Mammary epithelial cell (primary cell): ENCODE measurements around the gene CALB2.

ENCODE experiments used
- EZH2 ChIP-seq: IDR thresholded peaks from 2 replicates; pipeline ENCODE4 v1.6.1; 2012; ENCODE audit warnings: low read length, inconsistent platforms, borderline replicate concordance
- TF ChIP-seq, protein P1 (sequence below), 2 donors: IDR thresholded peaks in 1 of 2; conservative IDR thresholded peaks in 1 of 2; 2 replicates each; pipeline ENCODE4 v1.5.1; 2011 to 2012; ENCODE audit warnings: inconsistent platforms in 2 of 2, low read length in 2 of 2, mild to moderate bottlenecking in 2 of 2, control low read depth in 1 of 2, low read depth in 1 of 2; ENCODE audit not compliant: insufficient read depth in 1 of 2; ENCODE audit errors: extremely low read depth in 1 of 2

DNA sequence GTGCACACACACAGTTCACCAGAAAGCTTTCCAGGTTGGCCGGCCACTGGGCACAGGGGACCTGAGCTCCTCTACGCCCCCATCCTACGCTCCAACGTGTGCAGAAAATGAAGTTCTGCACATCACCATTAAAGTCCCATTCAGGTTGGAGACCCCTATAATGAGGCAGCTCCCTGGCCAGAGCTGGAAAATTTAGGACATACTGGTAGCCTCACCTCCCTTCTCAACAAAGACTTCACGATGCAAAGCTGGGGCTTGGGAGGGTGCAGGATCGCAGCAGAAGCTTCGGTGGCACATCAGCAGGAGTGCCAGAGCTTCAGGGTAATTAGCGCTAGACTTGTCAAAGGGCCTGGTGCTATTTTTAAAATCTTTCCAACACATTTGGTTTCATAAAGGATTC is 15.4 kb upstream of the CALB2 start:
- TF ChIP-seq, protein P1, sequence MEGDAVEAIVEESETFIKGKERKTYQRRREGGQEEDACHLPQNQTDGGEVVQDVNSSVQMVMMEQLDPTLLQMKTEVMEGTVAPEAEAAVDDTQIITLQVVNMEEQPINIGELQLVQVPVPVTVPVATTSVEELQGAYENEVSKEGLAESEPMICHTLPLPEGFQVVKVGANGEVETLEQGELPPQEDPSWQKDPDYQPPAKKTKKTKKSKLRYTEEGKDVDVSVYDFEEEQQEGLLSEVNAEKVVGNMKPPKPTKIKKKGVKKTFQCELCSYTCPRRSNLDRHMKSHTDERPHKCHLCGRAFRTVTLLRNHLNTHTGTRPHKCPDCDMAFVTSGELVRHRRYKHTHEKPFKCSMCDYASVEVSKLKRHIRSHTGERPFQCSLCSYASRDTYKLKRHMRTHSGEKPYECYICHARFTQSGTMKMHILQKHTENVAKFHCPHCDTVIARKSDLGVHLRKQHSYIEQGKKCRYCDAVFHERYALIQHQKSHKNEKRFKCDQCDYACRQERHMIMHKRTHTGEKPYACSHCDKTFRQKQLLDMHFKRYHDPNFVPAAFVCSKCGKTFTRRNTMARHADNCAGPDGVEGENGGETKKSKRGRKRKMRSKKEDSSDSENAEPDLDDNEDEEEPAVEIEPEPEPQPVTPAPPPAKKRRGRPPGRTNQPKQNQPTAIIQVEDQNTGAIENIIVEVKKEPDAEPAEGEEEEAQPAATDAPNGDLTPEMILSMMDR (conservative IDR thresholded peaks at IDR 0.05 in 1 of 2, IDR thresholded peaks at IDR 0.05 in 1 of 2; ENCODE audit: extremely low read depth in 1 of 2, insufficient read depth in 1 of 2, low read depth in 1 of 2, low read length in 2 of 2), result no peak
- TF ChIP-seq EZH2, result no peak
